ENCODE data around the gene AFP.

AFP gene

GRCh38 chr4:73439445-73439844 lies 3.4 kb downstream of the AFP start:
- no peak overlapping the region for H3K4me3 Mint-ChIP-seq
- H3K36me3 Mint-ChIP-seq (ENCODE audit: low read depth) = no peaks in the 10 kb centered on the region
- peaks cover 10% of the 10 kb centered on the region for H3K27me3 Mint-ChIP-seq
- no peaks in the 10 kb centered on the region for H3K9me3 Mint-ChIP-seq
- H3K27ac Mint-ChIP-seq = no peak overlapping the region
- no peaks in the 10 kb centered on the region for H3K4me1 Mint-ChIP-seq (ENCODE audit: low read depth)

GRCh38 chr4:73439991-73440390 lies 4.0 kb downstream of the AFP start:
- H3K27me3 Mint-ChIP-seq = peaks cover 10% of the 10 kb centered on the region
- H3K4me1 Mint-ChIP-seq (ENCODE audit: low read depth) = no peaks in the 10 kb centered on the region
- H3K4me3 Mint-ChIP-seq = no peak overlapping the region
- no peaks in the 10 kb centered on the region for H3K36me3 Mint-ChIP-seq (ENCODE audit: low read depth)
- H3K9me3 Mint-ChIP-seq = no peaks in the 10 kb centered on the region
- no peak overlapping the region for H3K27ac Mint-ChIP-seq

GRCh38 chr4:73440653-73441052 lies 4.6 kb downstream of the AFP start:
- no peaks in the 10 kb centered on the region for H3K4me1 Mint-ChIP-seq (ENCODE audit: low read depth)
- H3K27me3 Mint-ChIP-seq = peaks cover 10% of the 10 kb centered on the region
- no peak overlapping the region for H3K27ac Mint-ChIP-seq
- H3K4me3 Mint-ChIP-seq = no peak overlapping the region
- H3K36me3 Mint-ChIP-seq (ENCODE audit: low read depth) = no peaks in the 10 kb centered on the region
- H3K9me3 Mint-ChIP-seq = no peaks in the 10 kb centered on the region

- H3K27ac Mint-ChIP-seq = no peak overlapping the region
- no peaks in the 10 kb centered on the region for H3K9me3 Mint-ChIP-seq
- no peaks in the 10 kb centered on the region for H3K36me3 Mint-ChIP-seq (ENCODE audit: low read depth)
- H3K27me3 Mint-ChIP-seq = peaks cover 5% of the 10 kb centered on the region
- no peaks in the 10 kb centered on the region for H3K4me1 Mint-ChIP-seq (ENCODE audit: low read depth)
- H3K4me3 Mint-ChIP-seq = no peak overlapping the region
Observed at GRCh38 chr4:73442275-73442674, 6.3 kb downstream of the AFP start.

- Mint-ChIP-seq H3K27me3 (peaks cover 10% of the 10 kb centered on the region), H3K4me3 (no peak overlapping the region), H3K27ac (no peak overlapping the region), H3K9me3 (no peaks in the 10 kb centered on the region), H3K36me3 (ENCODE audit: low read depth) (no peaks in the 10 kb centered on the region), H3K4me1 (ENCODE audit: low read depth) (no peaks in the 10 kb centered on the region)
Observed at GRCh38 chr4:73443224-73443623, 7.2 kb downstream of the AFP start.

GRCh38 chr4:73445383-73446335 lies 9.6 kb downstream of the AFP start:
- Mint-ChIP-seq H3K27ac (no peak overlapping the region), H3K27me3 (peaks cover 10% of the 10 kb centered on the region), H3K9me3 (no peaks in the 10 kb centered on the region), H3K4me1 (ENCODE audit: low read depth) (no peaks in the 10 kb centered on the region), H3K4me3 (no peak overlapping the region), H3K36me3 (ENCODE audit: low read depth) (no peaks in the 10 kb centered on the region)

- no peaks in the 10 kb centered on the region for H3K36me3 Mint-ChIP-seq (ENCODE audit: low read depth)
- H3K4me3 Mint-ChIP-seq = no peak overlapping the region
- H3K4me1 Mint-ChIP-seq (ENCODE audit: low read depth) = no peaks in the 10 kb centered on the region
- H3K27me3 Mint-ChIP-seq = peaks cover 10% of the 10 kb centered on the region
- H3K9me3 Mint-ChIP-seq = no peaks in the 10 kb centered on the region
- no peak overlapping the region for H3K27ac Mint-ChIP-seq
Observed at GRCh38 chr4:73446336-73446938, 10.4 kb downstream of the AFP start.

GRCh38 chr4:73447671-73448070 lies 11.7 kb downstream of the AFP start:
- peaks cover 10% of the 10 kb centered on the region for H3K27me3 Mint-ChIP-seq
- no peaks in the 10 kb centered on the region for H3K9me3 Mint-ChIP-seq
- H3K27ac Mint-ChIP-seq = no peak overlapping the region
- no peaks in the 10 kb centered on the region for H3K36me3 Mint-ChIP-seq (ENCODE audit: low read depth)
- no peaks in the 10 kb centered on the region for H3K4me1 Mint-ChIP-seq (ENCODE audit: low read depth)
- H3K4me3 Mint-ChIP-seq = no peak overlapping the region

GRCh38 chr4:73448448-73449203 lies 12.6 kb downstream of the AFP start:
- Mint-ChIP-seq H3K27ac (no peak overlapping the region), H3K9me3 (no peaks in the 10 kb centered on the region), H3K27me3 (peaks cover 6% of the 10 kb centered on the region), H3K4me1 (ENCODE audit: low read depth) (no peaks in the 10 kb centered on the region), H3K4me3 (no peak overlapping the region), H3K36me3 (ENCODE audit: low read depth) (no peaks in the 10 kb centered on the region)

- Mint-ChIP-seq H3K4me3 (no peak overlapping the region), H3K36me3 (ENCODE audit: low read depth) (no peaks in the 10 kb centered on the region), H3K4me1 (ENCODE audit: low read depth) (no peaks in the 10 kb centered on the region), H3K9me3 (no peaks in the 10 kb centered on the region), H3K27me3 (peaks cover 6% of the 10 kb centered on the region), H3K27ac (no peak overlapping the region)
Observed at GRCh38 chr4:73450398-73451004, 14.5 kb downstream of the AFP start.

GRCh38 chr4:73451404-73451803 lies 15.4 kb downstream of the AFP start:
- no peak overlapping the region for H3K4me3 Mint-ChIP-seq
- H3K36me3 Mint-ChIP-seq (ENCODE audit: low read depth) = no peaks in the 10 kb centered on the region
- H3K4me1 Mint-ChIP-seq (ENCODE audit: low read depth) = no peaks in the 10 kb centered on the region
- no peaks in the 10 kb centered on the region for H3K9me3 Mint-ChIP-seq
- peaks cover 6% of the 10 kb centered on the region for H3K27me3 Mint-ChIP-seq
- no peak overlapping the region for H3K27ac Mint-ChIP-seq

- H3K4me3 Mint-ChIP-seq = no peak overlapping the region
- H3K9me3 Mint-ChIP-seq = no peaks in the 10 kb centered on the region
- H3K36me3 Mint-ChIP-seq (ENCODE audit: low read depth) = no peaks in the 10 kb centered on the region
- H3K4me1 Mint-ChIP-seq (ENCODE audit: low read depth) = no peaks in the 10 kb centered on the region
- no peak overlapping the region for H3K27ac Mint-ChIP-seq
- H3K27me3 Mint-ChIP-seq = peaks cover 6% of the 10 kb centered on the region
Observed at GRCh38 chr4:73451981-73452747, 16.1 kb downstream of the AFP start.

GRCh38 chr4:73452953-73453700 lies 17.1 kb downstream of the AFP start:
- H3K27me3 Mint-ChIP-seq = no peaks in the 10 kb centered on the region
- H3K4me1 Mint-ChIP-seq (ENCODE audit: low read depth) = no peaks in the 10 kb centered on the region
- no peaks in the 10 kb centered on the region for H3K36me3 Mint-ChIP-seq (ENCODE audit: low read depth)
- no peaks in the 10 kb centered on the region for H3K9me3 Mint-ChIP-seq
- H3K27ac Mint-ChIP-seq = no peak overlapping the region
- no peak overlapping the region for H3K4me3 Mint-ChIP-seq

- no peaks in the 10 kb centered on the region for H3K36me3 Mint-ChIP-seq (ENCODE audit: low read depth)
- H3K9me3 Mint-ChIP-seq = no peaks in the 10 kb centered on the region
- peaks cover 2% of the 10 kb centered on the region for H3K27me3 Mint-ChIP-seq
- no peaks in the 10 kb centered on the region for H3K4me1 Mint-ChIP-seq (ENCODE audit: low read depth)
- no peak overlapping the region for H3K4me3 Mint-ChIP-seq
- H3K27ac Mint-ChIP-seq = no peak overlapping the region
Observed at GRCh38 chr4:73453701-73454005, 17.6 kb downstream of the AFP start.

Measured in stimulated activated naive CD8-positive, alpha-beta T cell treated with anti-CD3 and anti-CD28 coated beads, Interleukin-15, Interleukin-2, amounts not matched to agents 100 ng/mL and 50 ng/mL, for 24 hours (primary cell).